Measurements from ENCODE around the gene PTPN12.
"Not testable (repeated sequence)": the region's sequence is repeated elsewhere in the genome, so short reads cannot be mapped to it uniquely, and the experiment has no call there.

Gene PTPN12

DNA sequence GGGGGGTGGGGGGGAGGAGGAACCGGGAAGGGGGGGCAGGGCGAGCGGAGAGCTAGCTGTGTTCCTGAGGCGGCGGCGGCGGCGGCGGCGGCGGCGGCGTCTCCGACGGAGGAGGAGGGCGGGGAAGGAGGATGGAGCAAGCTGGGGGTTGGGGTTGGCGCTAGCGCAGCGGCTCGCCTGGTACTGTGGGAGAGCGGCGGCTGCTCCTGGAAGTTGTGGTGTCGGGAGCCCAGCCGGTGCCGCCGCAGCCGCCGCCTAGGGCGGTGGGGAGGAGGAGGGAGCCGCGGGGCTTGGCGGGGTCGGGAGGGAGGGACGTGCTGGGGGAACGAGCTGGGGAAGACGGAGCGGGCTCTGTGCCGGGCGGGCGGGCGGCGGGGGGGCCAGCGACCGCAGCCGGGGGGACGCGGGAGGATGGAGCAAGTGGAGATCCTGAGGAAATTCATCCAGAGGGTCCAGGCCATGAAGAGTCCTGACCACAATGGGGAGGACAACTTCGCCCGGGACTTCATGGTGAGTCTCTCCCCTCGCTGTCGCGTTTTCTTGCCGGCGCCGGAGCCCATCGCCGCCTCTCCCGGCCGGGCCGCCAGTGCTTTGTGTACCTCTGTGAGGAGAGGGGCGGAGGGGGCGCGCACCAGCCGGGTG lies at the start of gene PTPN12:
Gene PTPN12 (plus strand): TSS at position 160 of the 642 bp plus-strand sequence. CDS start 252 bp downstream, at position 412.
- in situ Hi-C loops (cut with MboI; ENCODE audit: low sequenced_read_pairs): no loop called here

DNA sequence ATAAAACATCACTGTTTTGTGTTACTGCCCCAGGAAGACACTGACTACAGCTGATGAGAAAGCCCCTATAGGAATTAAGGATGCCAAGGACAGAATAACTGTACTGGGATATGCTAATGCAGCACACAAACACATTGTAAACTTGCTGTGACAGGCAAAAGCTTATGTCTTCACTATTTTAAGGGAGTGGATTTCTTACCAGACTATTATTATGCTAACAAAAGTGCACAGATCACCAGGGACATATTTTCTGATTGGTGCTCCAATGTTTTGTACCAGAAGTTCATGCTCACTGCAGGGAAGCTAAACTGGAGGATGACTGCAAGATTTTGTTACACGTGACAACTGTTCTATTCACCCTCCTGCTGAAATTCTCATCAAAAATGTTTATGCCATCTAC lies 48.1 kb upstream of the PTPN12 start:
- in situ Hi-C loops (cut with MboI; ENCODE audit: low sequenced_read_pairs): no loop called here

DNA sequence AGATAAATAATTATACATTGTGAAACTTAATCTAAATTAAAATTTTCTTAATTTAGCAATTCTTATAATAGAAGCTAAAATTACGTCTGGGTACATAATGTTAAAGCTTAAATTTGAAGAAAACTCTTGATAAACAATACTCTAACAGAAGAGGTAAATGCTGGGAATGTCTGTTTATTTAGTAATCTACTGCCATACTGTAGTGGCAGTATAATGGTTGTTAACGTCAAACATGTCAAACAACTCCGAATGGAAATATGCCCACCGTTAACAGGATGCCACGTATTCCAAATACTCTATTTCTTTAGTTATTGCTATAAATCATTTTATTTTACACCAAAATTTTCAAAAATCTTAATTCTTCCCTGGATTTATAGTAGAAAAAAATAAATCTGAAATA lies 40.0 kb upstream of the PTPN12 start:
- in situ Hi-C loops (cut with MboI; ENCODE audit: low sequenced_read_pairs): no loop called here

DNA sequence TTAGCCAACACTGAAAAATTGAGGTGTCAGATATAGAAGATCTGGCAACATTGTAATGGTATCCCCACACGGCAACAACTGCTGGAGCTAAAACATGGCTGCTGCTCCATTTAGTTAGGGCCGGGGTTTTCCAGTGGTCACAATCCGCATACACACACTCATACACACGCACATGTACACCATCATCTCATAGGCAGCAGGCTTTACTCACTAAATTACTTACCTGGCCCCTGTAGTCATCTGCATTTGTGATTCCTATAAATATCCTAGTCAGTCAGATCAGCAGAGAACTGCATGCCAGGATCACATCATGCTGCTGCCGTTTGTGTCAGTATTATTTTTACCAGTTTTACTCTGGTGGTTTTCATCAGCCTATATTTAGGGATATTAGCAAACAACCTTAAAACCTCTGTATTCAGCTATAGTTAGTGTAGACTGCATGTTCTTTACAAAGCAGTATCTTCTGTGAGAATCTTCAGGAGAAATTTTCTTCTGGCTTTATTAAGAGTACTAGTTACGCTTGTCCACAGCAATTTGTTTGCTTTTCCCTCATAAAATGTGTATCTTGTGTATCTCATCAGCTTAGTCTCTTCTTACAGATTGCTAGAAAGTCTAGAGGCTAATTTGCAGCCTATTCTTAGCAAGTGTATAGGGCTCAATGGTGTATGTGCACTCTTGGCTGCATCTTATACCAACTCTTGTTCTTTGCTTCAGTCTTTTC lies 38.3 kb upstream of the PTPN12 start:
- in situ Hi-C loops (cut with MboI; ENCODE audit: low sequenced_read_pairs): no loop called here

DNA sequence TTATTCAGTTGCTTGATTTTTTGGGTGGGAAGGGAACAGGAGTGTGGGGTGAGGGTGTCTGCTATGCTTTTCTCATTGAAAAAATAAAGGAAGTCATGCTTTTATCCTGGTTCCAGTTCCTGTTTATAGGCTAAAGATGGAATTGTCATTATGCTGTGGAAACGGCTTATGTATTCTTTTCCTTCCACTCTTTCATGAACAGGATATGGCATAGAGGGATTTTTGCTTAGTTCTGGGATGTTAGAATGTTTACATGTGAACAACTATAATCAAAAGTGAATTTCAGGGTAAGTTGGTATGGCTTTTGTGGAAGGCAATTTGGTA lies 35.9 kb upstream of the PTPN12 start:
- in situ Hi-C loops (cut with MboI; ENCODE audit: low sequenced_read_pairs): no loop called here

DNA sequence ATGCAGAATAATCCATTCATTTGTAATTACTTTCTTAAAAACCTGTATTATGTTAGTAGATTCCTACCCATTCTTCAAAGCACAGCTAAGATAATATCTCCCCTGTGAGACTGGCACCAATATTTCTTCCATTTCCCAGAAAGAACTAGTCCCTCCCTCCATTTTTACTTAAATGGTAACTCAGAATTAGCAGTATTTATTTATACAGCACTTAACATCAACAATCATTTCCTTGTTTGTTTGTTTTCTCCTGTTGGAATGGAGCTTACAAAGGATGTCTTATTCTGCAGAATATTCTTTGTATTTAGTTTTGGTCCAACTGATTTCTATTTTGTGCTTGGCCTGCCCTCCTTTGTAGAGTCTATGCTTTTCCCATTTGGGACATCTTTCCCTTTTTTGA lies 32.1 kb upstream of the PTPN12 start:
- in situ Hi-C loops (cut with MboI; ENCODE audit: low sequenced_read_pairs): no loop called here

DNA sequence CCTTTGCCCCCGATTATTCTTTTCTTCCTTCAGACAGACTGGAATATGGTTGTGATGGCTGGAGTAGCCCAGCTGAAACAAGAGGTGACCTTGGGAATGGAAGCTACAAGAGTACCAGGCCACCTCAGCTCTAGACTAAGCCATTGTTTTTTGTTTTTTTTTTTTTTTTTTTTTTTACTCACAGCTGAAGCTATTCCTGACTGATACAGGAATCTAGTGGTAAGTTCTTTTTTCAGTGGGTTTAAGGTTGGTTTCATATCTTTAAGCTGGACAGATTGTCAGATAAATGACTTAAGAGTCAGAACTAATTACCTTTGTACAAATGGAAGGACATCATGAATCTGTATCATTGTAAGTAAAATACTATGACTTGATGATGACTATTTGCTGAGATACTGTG lies 30.2 kb upstream of the PTPN12 start:
- in situ Hi-C loops (cut with MboI; ENCODE audit: low sequenced_read_pairs): no loop called here

DNA sequence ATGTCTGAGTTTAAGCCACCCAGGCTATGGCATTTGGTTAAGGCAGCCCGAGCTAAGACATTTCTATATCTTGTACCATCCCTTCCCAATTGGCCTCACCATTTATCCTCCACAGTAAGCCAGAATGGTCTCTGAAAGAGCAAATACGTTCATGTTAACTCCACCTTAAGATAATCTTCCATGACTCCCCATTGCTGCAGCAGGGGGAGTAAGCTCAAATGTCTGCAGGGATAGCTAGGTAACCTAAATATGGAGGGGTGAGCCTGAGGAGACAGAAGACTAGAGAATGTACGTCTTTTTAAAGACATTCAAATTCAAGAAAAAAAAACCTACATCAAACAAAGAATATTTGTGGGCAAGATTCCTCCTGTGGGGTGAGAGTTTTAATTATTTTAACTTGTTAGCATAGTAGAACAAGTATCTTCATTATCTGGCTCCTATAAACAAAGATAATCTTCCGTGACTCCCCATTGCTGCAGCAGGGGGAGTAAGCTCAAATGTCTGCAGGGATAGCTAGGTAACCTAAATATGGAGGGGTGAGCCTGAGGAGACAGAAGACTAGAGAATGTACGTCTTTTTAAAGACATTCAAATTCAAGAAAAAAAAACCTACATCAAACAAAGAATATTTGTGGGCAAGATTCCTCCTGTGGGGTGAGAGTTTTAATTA lies 24.0 kb upstream of the PTPN12 start:
- in situ Hi-C loops (cut with MboI; ENCODE audit: low sequenced_read_pairs): not testable (repeated sequence)

DNA sequence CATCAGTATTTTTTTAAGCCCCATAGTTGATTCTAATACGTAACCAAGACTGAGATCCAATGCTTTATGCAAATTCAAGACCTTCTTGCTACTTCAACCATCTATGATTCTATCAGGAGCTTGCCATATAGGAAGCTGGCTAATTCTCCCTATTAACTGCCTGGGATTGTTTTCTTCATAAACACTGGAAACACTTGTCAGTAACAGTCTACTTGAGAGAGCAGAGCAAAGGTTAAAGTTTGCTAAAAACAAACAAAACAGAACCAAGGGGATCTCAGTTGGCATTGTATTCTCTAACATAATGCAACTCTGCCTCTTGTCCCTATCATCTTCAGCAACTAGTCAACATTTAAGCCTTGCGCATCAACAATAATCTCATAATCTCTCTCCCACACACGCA lies 21.0 kb upstream of the PTPN12 start:
- in situ Hi-C loops (cut with MboI; ENCODE audit: low sequenced_read_pairs): no loop called here

DNA sequence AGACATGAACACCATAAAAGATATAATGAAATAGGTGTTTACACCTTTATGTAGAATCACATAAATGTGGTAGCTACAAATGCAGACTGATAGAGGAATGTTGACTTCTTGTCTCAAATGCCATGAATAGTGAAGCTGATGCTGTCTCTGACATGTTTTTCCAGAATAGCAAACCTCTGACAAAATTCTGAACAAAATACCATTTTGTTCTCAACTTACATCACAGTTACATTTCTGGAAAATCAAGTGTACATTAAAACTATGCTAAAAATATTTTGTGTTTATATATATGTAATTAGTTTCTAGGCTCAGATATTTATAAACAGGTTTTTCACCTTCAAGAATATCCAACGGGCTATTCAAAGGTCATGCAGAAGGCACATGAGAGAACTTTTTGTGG lies 16.8 kb upstream of the PTPN12 start:
- in situ Hi-C loops (cut with MboI; ENCODE audit: low sequenced_read_pairs): no loop called here

DNA sequence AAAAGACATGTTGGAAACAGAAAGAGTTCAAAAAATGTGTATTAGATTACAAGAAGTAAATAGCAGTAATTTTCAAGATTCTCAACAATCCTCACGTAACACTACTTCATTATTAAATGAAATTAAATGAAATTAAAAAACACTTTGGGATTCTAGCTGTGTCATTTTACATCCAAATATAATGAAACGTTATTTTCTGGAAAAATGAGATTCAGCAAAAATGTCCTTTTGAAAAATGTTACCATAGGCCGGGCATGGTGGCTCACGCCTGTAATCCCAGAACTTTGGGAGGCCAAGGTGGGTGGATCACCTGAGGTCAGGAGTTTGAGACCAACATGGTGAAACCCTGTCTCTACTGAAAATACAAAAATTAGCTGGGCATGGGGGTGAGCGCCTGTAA lies 15.6 kb upstream of the PTPN12 start:
- in situ Hi-C loops (cut with MboI; ENCODE audit: low sequenced_read_pairs): not testable (repeated sequence)

DNA sequence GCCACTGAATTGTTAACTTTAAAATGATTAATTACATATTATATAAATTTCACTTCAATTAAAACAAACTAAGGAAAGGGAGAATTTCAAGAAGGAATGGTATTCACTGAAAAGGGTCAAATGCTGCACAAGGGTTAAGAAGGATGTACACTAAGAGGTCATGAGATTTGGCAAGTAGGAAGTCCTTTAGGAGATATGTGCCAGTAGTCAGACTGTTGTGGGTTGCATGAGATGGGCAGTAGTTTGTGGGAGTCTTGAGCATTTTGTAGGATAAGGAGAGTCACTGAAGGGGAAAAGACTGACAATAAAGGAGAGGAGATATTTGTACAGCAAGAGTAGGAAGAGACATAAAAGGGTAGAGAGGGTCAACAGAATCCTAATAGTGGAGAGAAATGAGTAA lies 12.4 kb upstream of the PTPN12 start:
- in situ Hi-C loops (cut with MboI; ENCODE audit: low sequenced_read_pairs): no loop called here

DNA sequence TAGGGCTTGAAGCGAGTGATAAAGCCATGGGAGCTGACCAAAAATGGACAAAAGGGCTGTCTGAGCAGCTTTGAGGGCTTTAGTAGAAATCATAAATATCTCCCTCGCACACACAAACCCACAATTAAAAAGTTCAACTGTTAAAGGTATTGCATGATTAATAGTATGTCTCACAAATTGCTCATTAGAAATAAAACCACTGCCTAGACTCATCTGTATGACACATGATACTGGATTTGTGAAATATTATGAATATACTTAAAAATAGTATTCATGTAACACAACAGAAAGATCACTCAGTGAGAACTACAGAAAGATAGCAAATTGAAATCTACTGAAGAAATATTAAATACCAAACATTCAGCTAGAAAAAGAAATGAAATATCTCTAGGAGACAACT lies 11.9 kb upstream of the PTPN12 start:
- in situ Hi-C loops (cut with MboI; ENCODE audit: low sequenced_read_pairs): no loop called here

DNA sequence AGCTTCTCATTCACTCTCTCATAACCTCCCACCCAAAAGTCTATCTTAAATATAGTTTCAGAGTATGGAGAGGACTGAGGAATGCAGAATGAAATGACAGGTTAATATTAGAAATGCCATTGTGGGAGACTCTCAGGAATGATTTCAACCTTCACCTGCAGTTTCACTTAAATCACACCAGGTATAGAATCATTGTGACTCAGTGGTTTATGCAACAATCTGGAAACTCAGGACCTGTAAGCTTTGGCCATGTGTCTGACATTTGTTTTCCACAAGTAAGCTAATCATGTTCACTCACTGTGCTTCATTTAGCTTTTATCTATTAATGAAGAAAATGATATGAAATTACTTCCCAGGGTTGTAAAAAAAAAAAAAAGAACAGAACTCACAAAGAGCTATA lies 8.7 kb upstream of the PTPN12 start:
- in situ Hi-C loops (cut with MboI; ENCODE audit: low sequenced_read_pairs): no loop called here

DNA sequence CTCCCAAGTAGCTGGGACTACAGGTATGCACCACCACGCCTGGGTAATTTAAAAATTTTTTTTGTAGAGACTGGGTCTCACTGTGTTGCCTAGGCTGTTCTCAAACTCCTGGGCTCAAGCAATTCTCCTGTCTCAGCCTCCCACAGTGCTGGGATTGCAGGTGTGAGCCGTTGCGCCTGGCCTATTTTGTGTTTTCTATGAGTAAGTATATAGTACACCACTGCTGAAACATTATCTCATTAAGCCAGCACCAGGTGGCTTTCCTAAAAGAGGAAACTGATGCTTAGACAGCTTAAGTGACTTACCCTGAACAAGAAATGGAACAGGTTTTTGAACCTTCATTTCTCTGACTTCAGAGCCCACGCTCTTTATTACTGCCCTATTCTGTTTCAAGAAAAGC lies 7.8 kb upstream of the PTPN12 start:
- in situ Hi-C loops (cut with MboI; ENCODE audit: low sequenced_read_pairs): no loop called here

DNA sequence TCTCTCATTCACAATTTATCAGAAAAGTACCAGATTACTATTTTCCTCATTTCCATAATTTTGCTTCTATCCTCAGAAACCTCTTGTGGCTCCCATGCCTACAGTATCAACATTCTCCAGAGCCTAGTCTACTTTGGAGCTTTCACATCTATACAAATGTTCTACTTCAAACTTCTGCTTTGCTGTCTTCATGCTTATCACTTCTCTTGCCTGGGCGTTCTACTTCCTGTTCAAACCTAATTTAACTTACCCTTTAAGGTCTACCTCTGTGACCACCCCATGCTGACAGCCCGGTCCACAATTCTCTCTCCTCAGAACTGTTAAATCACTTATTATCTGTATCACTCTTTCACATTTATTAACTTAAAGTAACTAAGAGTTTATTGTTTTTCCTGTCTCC lies 6.1 kb upstream of the PTPN12 start:
- in situ Hi-C loops (cut with MboI; ENCODE audit: low sequenced_read_pairs): no loop called here

DNA sequence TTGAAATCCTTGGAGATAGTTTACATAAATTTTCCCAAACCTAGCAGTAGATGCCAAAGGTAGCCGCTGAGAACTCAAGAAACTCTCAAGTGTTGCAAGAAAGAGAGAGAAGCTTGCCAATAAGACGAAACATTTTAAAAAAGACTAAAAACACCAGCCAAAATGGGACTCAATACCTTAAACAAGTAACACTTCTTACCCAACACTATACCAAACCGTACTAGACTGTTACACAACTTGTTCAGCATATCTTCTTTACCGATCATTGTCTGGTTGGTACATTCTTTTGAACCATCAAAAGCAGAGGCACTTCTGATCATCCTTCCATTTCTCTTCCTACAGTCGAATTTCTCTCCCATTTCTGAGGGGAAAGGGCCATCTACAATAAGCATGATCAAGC lies 4.8 kb upstream of the PTPN12 start:
- in situ Hi-C loops (cut with MboI; ENCODE audit: low sequenced_read_pairs): no loop called here

DNA sequence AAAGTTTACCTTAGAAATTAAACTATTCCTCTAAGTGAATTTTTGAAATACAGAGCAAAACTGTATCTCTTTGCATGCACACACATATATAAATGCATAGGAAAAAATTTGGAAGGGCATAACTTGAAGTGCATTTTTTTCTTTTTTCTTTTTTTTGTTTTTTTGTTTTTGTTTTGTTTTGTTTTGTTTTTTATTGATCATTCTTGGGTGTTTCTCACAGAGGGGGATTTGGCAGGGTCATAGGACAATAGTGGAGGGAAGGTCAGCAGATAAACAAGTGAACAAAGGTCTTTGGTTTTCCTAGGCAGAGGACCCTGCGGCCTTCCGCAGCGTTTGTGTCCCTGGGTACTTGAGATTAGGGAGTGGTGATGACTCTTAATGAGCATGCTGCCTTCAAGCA lies 4.4 kb upstream of the PTPN12 start:
- in situ Hi-C loops (cut with MboI; ENCODE audit: low sequenced_read_pairs): not testable (repeated sequence)

DNA sequence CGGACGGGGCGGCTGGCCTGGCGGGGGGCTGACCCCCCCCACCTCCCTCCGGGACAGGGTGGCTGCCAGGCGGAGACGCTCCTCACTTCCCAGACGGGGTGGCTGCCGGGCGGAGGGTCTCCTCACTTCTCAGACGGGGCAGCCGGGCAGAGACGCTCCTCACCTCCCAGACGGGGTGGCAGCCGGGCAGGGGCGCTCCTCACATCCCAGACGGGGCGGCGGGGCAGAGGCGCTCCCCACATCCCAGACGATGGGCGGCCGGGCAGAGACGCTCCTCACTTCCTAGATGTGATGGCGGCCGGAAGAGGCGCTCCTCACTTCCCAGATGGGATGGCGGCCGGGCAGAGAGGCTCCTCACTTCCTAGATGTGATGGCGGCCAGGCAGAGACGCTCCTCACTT lies 3.0 kb upstream of the PTPN12 start:
- in situ Hi-C loops (cut with MboI; ENCODE audit: low sequenced_read_pairs): not testable (repeated sequence)

DNA sequence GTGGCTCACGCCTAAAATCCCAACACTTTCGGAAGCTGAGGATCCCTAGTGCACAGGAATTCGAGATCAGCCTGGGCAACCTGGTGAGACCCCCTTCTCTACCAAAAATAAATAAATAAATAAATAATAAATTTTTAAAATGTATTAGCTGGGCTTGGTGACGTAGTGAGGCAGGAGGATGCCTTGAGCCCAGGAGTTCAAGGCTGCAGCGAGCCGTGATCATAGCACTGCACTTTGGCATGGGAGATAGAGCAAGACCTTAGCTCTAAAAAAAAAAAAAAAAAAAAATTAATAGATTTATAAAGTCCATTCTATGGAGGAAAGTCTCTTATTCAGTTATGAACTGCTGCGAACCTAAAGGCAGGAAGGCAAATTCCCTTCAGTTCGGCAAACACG lies 1.1 kb upstream of the PTPN12 start:
- in situ Hi-C loops (cut with MboI; ENCODE audit: low sequenced_read_pairs): no loop called here

DNA sequence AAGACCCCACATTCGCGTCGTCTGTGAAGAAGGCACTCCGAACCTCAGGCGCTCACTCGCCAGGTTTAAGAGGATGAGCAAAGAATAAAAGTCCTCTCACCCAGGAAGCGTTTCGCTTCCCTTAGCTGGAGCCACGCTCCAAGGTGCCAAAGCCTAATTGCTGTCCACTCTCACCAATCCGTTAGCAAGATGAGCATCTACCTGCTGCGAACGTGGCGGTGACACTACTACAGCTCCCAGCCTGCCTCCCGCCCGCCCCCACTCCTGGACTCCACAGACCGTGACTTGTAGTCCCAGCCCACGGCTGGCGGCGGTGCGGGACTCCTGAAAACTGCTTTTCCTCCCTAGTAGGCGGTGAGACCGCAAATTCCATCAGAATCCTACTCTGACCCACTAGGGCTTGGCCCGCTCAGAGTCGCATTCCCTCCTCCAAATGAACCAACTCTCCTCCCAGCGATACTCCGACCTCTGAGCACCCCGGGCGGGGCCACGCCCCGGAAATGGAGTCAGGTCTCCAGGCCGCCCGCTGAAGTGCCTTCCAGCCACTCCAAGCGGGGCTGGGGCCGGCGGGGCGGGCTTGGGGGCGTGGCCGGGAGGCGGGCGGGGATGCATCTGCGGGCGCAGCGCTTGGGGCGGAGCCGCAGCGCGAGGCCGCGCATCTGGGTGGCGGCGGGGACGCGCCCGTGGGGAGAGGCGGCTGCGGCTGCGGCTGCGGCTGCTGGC lies 521 bp upstream of the PTPN12 start:
- in situ Hi-C loops (cut with MboI; ENCODE audit: low sequenced_read_pairs): no loop called here

DNA sequence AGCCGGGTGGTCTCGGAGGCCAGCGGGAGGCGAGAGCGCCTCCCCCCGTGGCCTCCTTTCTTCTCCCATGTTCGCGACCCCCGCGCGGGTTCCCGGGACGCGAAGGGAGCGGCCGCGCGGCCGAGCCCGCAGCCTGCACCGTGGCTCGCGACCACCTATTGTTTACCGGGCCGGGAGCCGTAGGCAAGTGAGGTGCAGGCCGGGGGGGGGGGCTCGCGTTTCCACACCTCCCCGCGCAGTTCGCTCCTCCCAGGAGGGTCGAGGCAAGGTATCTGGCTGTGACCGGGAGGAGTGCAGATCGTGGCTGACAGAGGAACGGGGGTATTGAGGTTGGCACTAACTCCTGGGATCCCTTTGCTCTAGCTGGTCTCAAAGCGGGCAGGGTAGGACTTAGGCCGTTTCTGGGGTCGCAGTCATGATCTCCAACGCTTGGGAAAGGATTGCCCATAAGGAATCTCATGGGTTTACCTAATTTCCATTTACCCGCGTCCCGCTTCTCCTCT lies 734 bp downstream of the PTPN12 start:
- in situ Hi-C loops (cut with MboI; ENCODE audit: low sequenced_read_pairs): no loop called here
